ENCODE measurements around the gene HMGN1. TPM values are rescaled to one million over a fixed set of nuclear protein-coding genes. Genes with fewer than 3 reads are reported as not detected.

The HMGN1 gene
- total RNA-seq, 2 donors from 2014 or later, result 229 to 323 TPM

GRCh38 chr21:39334611-39335010 lies 14.3 kb downstream of the HMGN1 start:
- no peak for ATAC-seq
- H3K4me3 Mint-ChIP-seq, result no peak overlapping the region

GRCh38 chr21:39332175-39332574 lies 16.7 kb downstream of the HMGN1 start:
- Mint-ChIP-seq H3K27me3 (no peaks in the 10 kb centered on the region), H3K36me3 (no peaks in the 10 kb centered on the region), H3K4me1 (ENCODE audit: low read depth in 2 of 2) (no peaks in the 10 kb centered on the region)

More at GRCh38 chr21:39334611-39335010, 14.3 kb downstream of the HMGN1 start:
- no peak overlapping the region for H3K27ac Mint-ChIP-seq
- no peaks in the 10 kb centered on the region for H3K27me3 Mint-ChIP-seq
- DNase-seq (ENCODE audit: low spot score), result no peak
- no peaks in the 10 kb centered on the region for H3K4me1 Mint-ChIP-seq (ENCODE audit: low read depth in 2 of 2)
- no peaks in the 10 kb centered on the region for H3K36me3 Mint-ChIP-seq
- H3K9me3 Mint-ChIP-seq, result no peaks in the 10 kb centered on the region

GRCh38 chr21:39330001-39330400 lies 18.9 kb downstream of the HMGN1 start:
- ATAC-seq, result no peak
- Mint-ChIP-seq H3K27me3 (no peaks in the 10 kb centered on the region), H3K27ac (no peak overlapping the region), H3K36me3 (no peaks in the 10 kb centered on the region), H3K9me3 (no peaks in the 10 kb centered on the region), H3K4me3 (no peak overlapping the region), H3K4me1 (ENCODE audit: low read depth in 2 of 2) (no peaks in the 10 kb centered on the region)
- no peak for DNase-seq (ENCODE audit: low spot score)

More at GRCh38 chr21:39332175-39332574, 16.7 kb downstream of the HMGN1 start:
- H3K9me3 Mint-ChIP-seq, result no peaks in the 10 kb centered on the region
- H3K27ac Mint-ChIP-seq, result no peak overlapping the region
- DNase-seq (ENCODE audit: low spot score), result no peak
- no peak for ATAC-seq
- H3K4me3 Mint-ChIP-seq, result no peak overlapping the region

- no peaks in the 10 kb centered on the region for H3K4me1 Mint-ChIP-seq (ENCODE audit: low read depth in 2 of 2)
- peaks cover 0 to 2% of the 10 kb centered on the region in 2 donors for H3K27me3 Mint-ChIP-seq
Measured at GRCh38 chr21:39327727-39328126, 21.2 kb downstream of the HMGN1 start.

GRCh38 chr21:39326607-39327307 lies 22.1 kb downstream of the HMGN1 start:
- no peak for ATAC-seq
- DNase-seq (ENCODE audit: low spot score), result no peak
- Mint-ChIP-seq H3K27ac (no peak overlapping the region), H3K27me3 (peaks cover 0 to 2% of the 10 kb centered on the region in 2 donors), H3K4me1 (ENCODE audit: low read depth in 2 of 2) (no peaks in the 10 kb centered on the region), H3K4me3 (no peak overlapping the region), H3K9me3 (no peaks in the 10 kb centered on the region), H3K36me3 (no peaks in the 10 kb centered on the region)

More at GRCh38 chr21:39327727-39328126, 21.2 kb downstream of the HMGN1 start:
- Mint-ChIP-seq H3K36me3 (no peaks in the 10 kb centered on the region), H3K27ac (no peak overlapping the region), H3K4me3 (no peak overlapping the region), H3K9me3 (no peaks in the 10 kb centered on the region)
- no peak for ATAC-seq
- no peak for DNase-seq (ENCODE audit: low spot score)

DNA sequence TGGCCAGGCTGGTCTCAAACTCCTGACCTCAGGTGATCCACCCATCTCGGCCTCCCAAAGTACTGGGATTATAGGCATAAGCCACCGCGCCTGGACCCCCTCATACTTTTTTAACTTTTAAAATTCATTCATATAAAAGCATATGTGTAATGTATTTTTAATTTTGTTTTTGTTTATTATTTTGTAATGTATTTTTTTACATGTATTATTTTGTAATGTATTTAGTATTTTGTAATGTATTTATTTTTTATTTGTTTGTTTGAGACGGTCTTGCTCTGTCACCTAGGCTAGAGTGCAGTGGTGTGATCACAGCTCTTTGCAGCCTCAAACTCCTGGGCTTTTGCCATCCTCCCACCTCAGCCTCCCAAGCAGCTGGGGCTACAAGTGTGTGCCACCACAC lies 23.4 kb downstream of the HMGN1 start:
- Mint-ChIP-seq H3K27ac (no peak overlapping the region), H3K4me1 (ENCODE audit: low read depth in 2 of 2) (no peaks in the 10 kb centered on the region), H3K36me3 (no peaks in the 10 kb centered on the region), H3K27me3 (peaks cover 0 to 6% of the 10 kb centered on the region in 2 donors), H3K4me3 (no peak overlapping the region), H3K9me3 (no peaks in the 10 kb centered on the region)
- no peak for DNase-seq (ENCODE audit: low spot score)
- ATAC-seq, result no peak

GRCh38 chr21:39321424-39321823 lies 27.5 kb downstream of the HMGN1 start:
- Mint-ChIP-seq H3K4me1 (ENCODE audit: low read depth in 2 of 2) (peaks cover 0 to under 1% of the 10 kb centered on the region in 2 donors), H3K36me3 (no peaks in the 10 kb centered on the region), H3K27me3 (peaks cover 0 to 9% of the 10 kb centered on the region in 2 donors), H3K27ac (no peak overlapping the region), H3K4me3 (no peak overlapping the region), H3K9me3 (no peaks in the 10 kb centered on the region)
- ATAC-seq (no peak), DNase-seq (ENCODE audit: low spot score) (no peak)

DNA sequence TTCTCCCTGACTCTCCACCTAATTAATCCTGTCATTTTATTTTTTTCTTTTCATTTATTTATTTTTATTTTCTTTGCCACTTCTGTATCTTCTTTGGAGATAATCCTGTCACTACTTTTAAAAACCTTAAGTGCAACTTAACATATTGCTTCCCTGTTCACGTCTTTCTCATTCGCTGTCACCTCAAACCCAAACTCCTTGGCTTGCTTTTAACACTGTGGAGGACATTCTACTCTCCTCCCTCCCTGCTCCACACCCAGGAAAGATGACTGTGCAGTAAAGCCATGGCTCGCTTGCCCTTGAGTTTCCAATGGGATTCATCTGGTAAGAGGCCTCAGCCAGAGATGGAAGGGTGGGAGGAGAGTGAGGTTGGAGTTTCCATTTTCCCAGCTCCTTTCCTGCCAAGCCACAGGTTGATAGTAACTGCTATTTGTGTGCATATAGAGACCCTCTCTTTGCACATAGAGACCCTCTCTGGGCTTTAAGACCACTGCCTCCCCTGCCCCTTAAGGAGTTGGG lies 29.0 kb downstream of the HMGN1 start:
- no peak overlapping the region for H3K27ac Mint-ChIP-seq
- H3K27me3 Mint-ChIP-seq, result peaks cover 0 to 9% of the 10 kb centered on the region in 2 donors
- no peak for ATAC-seq
- no peak for DNase-seq (ENCODE audit: low spot score)
- H3K9me3 Mint-ChIP-seq, result no peaks in the 10 kb centered on the region
- no peak overlapping the region for H3K4me3 Mint-ChIP-seq
- H3K4me1 Mint-ChIP-seq (ENCODE audit: low read depth in 2 of 2), result peaks cover 10 to 12% of the 10 kb centered on the region in 2 donors
- no peaks in the 10 kb centered on the region for H3K36me3 Mint-ChIP-seq

DNA sequence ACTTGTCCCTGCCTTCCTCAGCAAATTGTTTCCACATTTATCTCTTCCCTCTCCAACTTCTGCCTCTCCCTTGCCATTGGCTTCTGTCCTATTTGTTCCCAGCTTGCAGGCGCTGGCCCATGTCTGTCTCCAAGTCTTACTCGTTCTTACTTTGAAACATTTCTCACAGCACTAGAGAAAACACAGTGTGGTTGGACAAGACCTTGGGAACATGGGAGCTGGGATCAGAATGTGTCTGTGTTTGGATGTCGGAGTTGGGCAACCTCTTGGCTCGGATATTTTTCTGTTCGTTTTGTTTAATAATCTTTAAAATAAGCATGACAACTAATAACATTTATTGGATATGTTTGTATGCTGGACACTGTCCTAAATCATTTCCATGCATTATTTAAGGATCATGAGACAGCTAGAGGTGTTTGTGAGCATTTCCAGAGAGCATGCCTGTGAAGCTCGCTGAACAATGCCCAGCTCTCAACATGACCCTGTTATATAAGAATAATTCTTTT lies 29.6 kb downstream of the HMGN1 start:
- ATAC-seq (no peak), DNase-seq (ENCODE audit: low spot score) (no peak)
- no peaks in the 10 kb centered on the region for H3K36me3 Mint-ChIP-seq
- no peaks in the 10 kb centered on the region for H3K9me3 Mint-ChIP-seq
- H3K27me3 Mint-ChIP-seq, result peaks cover 0 to 7% of the 10 kb centered on the region in 2 donors
- no peak overlapping the region for H3K27ac Mint-ChIP-seq
- no peak overlapping the region for H3K4me3 Mint-ChIP-seq
- H3K4me1 Mint-ChIP-seq (ENCODE audit: low read depth in 2 of 2), result peaks cover 14 to 17% of the 10 kb centered on the region in 2 donors

- H3K9me3 Mint-ChIP-seq, result no peaks in the 10 kb centered on the region
- no peaks in the 10 kb centered on the region for H3K36me3 Mint-ChIP-seq
- no peak overlapping the region for H3K4me3 Mint-ChIP-seq
- H3K4me1 Mint-ChIP-seq (ENCODE audit: low read depth in 2 of 2), result peaks cover 16 to 19% of the 10 kb centered on the region in 2 donors
- no peak for ATAC-seq
- H3K27ac Mint-ChIP-seq, result no peak overlapping the region
- DNase-seq (ENCODE audit: low spot score), result no peak
- peaks cover 0 to 7% of the 10 kb centered on the region in 2 donors for H3K27me3 Mint-ChIP-seq
Measured at GRCh38 chr21:39318091-39318959, 30.6 kb downstream of the HMGN1 start.

- H3K9me3 Mint-ChIP-seq, result no peaks in the 10 kb centered on the region
- H3K27ac Mint-ChIP-seq, result no peak overlapping the region
- DNase-seq (ENCODE audit: low spot score) (no peak), ATAC-seq (no peak)
- peaks cover under 1% of the 10 kb centered on the region for H3K36me3 Mint-ChIP-seq
- peaks cover 16 to 20% of the 10 kb centered on the region in 2 donors for H3K4me1 Mint-ChIP-seq (ENCODE audit: low read depth in 2 of 2)
- no peak overlapping the region for H3K4me3 Mint-ChIP-seq
- peaks cover 0 to 7% of the 10 kb centered on the region in 2 donors for H3K27me3 Mint-ChIP-seq
Measured at GRCh38 chr21:39317134-39318090, 31.5 kb downstream of the HMGN1 start.

DNA sequence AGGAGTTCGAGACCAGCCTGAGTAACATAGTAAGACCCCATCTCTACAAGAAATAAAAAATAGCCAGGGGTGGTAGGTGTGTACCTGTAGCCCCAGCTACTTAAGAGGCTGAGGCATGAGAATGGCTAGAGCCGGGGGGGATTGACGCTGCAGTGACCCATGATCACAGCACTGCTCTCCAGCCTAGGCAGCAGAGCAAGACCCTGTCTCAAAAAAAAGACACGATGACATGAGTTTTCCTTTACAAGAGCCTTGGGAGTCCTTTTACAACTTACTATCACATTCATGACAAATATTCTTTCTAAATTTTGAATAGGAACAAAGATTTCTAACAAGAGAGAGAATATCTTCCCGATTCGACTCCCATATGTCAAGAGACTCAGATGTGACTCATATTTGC lies 32.2 kb downstream of the HMGN1 start:
- Mint-ChIP-seq H3K36me3 (peaks cover 7% of the 10 kb centered on the region), H3K4me3 (no peak overlapping the region), H3K27me3 (peaks cover 0 to 6% of the 10 kb centered on the region in 2 donors)

More for the DNA sequence above, 32.2 kb downstream of the HMGN1 start:
- no peak for ATAC-seq
- Mint-ChIP-seq H3K27ac (peak overlapping the region; percentile 2 to 10), H3K9me3 (no peaks in the 10 kb centered on the region), H3K4me1 (ENCODE audit: low read depth in 2 of 2) (peaks cover 23 to 27% of the 10 kb centered on the region in 2 donors)
- no peak for DNase-seq (ENCODE audit: low spot score)
